Activated T-cell treated with anti-CD3 and anti-CD28 coated beads, Interleukin-2, amount 50 U/mL, for 72 hours (primary cell): ENCODE data around the gene GRAMD1A. TPM values are rescaled to one million over a fixed set of nuclear protein-coding genes. Genes with fewer than 3 reads are reported as not detected.
"Not testable (repeated sequence)": the region's sequence is repeated elsewhere in the genome, so short reads cannot be mapped to it uniquely, and the experiment has no call there.

Experiments used
- ATAC-seq, 2 donors: fragments of 150-1000 bp; cut with Tn5 transposase; replicated peaks in 1 of 2; 2 replicates each; pipeline ENCODE4 v1.10.0; 2021; ENCODE audit warnings: moderate library complexity in 2 of 2, mild to moderate bottlenecking in 1 of 2
- DNase-seq, 2 donors: peaks; one replicate each; pipeline ENCODE4 v3.0.0; 2021 to 2022; ENCODE audit warnings: mixed read lengths in 1 of 2
- H3K27ac Mint-ChIP-seq: one replicate; pipeline ENCODE4 v1.8.0; 2022; ENCODE audit warnings: mild to moderate bottlenecking, moderate library complexity, mixed read lengths
- H3K27me3 Mint-ChIP-seq: one replicate; pipeline ENCODE4 v1.8.0; 2022; ENCODE audit warnings: low read depth, mixed read lengths
- H3K36me3 Mint-ChIP-seq, 2 donors: one replicate each; pipeline ENCODE4 v1.8.0; 2022; ENCODE audit warnings: mixed read lengths in 2 of 2, mild to moderate bottlenecking in 1 of 2; ENCODE audit not compliant: insufficient read depth in 2 of 2
- H3K4me1 Mint-ChIP-seq: one replicate; pipeline ENCODE4 v1.8.0; 2022; ENCODE audit warnings: low read depth, mixed read lengths
- H3K4me3 Mint-ChIP-seq, 2 donors: one replicate each; pipeline ENCODE4 v1.8.0; 2022; ENCODE audit warnings: mild to moderate bottlenecking in 2 of 2, mixed read lengths in 2 of 2, moderate library complexity in 2 of 2
- H3K9me3 Mint-ChIP-seq, 2 donors: one replicate each; pipeline ENCODE4 v1.8.0; 2022; ENCODE audit warnings: mixed read lengths in 2 of 2
- total RNA-seq, 2 donors: library from RNA; stranded (reverse); gene quantifications; one replicate each; pipeline ENCODE4 v1.2.3, GENCODE V29; 2022

GRAMD1A gene
- total RNA-seq, 2 donors from 2014 or later: 233 to 236 TPM

DNA sequence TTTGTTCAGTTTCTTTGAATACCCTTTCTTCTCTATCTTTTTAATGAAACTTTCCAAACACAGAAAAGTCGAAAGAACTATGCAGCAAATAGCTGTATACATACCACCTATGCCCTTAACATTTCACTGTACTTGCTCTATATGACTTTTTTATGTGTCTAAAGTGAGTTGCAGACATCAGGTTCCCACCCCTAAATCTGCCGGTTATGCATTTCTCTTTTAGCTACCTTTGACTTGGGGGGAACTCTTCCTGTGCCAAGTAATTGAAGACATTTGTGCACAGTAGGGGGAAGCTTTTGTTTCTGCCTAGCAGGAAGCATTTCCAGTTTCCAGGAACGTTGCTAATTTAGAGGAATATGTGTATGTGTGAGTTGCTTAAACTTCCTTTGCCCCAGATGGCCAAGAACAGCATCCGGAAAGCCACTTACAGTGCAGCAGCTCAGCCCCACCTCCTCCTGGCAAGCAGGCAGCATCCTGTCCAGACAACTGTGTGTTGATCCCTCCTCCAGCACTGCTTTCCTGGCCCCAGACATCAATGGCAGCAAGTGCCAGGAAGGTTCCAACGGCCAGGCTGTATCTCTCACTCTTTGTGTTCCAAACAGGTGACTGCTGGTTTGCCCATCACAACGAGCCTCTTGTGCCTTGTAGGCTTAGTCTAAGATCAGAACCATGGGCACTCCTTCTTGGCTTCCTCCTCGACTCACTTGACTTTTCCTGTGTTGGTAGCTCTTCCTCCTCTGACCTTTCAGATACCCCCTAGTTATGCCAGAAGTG lies 14.7 kb upstream of the GRAMD1A start:
- H3K4me3 Mint-ChIP-seq: peak overlapping the region; percentile 56 to 78
- H3K9me3 Mint-ChIP-seq: peaks cover 2% of the 10 kb centered on the region in 2 donors
- peaks cover 3 to 11% of the 10 kb centered on the region in 2 donors for H3K36me3 Mint-ChIP-seq
- ATAC-seq: peak; percentile 23 to 45
- H3K27ac Mint-ChIP-seq: peak overlapping the region; percentile 59
- peaks cover 53% of the 10 kb centered on the region for H3K4me1 Mint-ChIP-seq
- no peaks in the 10 kb centered on the region for H3K27me3 Mint-ChIP-seq
- DNase-seq: no peak

DNA sequence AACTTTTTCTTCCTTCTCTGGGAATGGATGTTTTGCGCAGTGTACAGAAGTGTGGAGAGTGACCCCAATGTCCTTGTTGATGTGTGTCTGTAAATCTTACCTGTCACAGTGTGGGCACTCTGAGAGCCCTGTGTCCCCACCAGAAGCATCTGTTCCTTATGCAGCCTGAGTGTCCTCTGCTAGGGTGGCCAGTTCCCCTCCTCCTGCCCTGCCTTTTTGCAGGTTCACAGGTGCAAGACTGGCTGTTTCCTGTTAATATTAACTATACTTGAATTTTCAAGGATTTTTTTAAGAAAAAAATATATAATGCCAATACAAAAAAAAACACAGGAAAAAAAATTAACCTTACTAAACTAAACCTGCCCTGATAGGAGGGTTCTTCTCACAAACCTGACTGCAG lies 12.0 kb upstream of the GRAMD1A start:
- peaks cover 2 to 3% of the 10 kb centered on the region in 2 donors for H3K9me3 Mint-ChIP-seq
- H3K36me3 Mint-ChIP-seq: peaks cover 3 to 20% of the 10 kb centered on the region in 2 donors
- peak overlapping the region; percentile 97 for H3K27ac Mint-ChIP-seq
- DNase-seq (no peak), ATAC-seq (no peak)
- H3K27me3 Mint-ChIP-seq: no peaks in the 10 kb centered on the region
- H3K4me1 Mint-ChIP-seq: peaks cover 75% of the 10 kb centered on the region
- peak overlapping the region; percentile 40 to 79 for H3K4me3 Mint-ChIP-seq

DNA sequence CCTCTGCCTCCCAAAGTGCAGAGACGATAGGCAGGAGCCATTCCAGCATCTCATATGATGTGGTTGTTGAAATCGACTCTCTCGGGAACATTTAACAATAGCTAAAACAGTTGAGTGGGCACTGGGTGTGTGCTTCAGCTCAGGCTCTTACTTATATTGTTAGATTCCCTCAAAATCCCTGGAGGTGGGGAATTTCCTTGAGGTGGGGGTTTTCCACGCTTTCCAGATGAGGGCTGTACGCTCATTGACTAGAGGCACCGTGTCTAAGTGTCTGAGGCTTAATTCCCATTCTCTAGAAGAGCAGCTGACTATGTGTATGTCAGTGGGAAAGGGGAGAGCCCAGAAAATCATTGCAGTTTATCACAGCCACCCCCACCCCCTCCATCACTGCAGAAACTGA lies 10.8 kb upstream of the GRAMD1A start:
- H3K4me3 Mint-ChIP-seq: peak overlapping the region; percentile 40 to 79
- peak overlapping the region; percentile 97 for H3K27ac Mint-ChIP-seq
- ATAC-seq (peak in 1 of 2 donors; percentile 6), DNase-seq (no peak)
- H3K9me3 Mint-ChIP-seq: peaks cover 1 to 2% of the 10 kb centered on the region in 2 donors
- peaks cover 3 to 17% of the 10 kb centered on the region in 2 donors for H3K36me3 Mint-ChIP-seq
- peaks cover 75% of the 10 kb centered on the region for H3K4me1 Mint-ChIP-seq
- no peaks in the 10 kb centered on the region for H3K27me3 Mint-ChIP-seq

DNA sequence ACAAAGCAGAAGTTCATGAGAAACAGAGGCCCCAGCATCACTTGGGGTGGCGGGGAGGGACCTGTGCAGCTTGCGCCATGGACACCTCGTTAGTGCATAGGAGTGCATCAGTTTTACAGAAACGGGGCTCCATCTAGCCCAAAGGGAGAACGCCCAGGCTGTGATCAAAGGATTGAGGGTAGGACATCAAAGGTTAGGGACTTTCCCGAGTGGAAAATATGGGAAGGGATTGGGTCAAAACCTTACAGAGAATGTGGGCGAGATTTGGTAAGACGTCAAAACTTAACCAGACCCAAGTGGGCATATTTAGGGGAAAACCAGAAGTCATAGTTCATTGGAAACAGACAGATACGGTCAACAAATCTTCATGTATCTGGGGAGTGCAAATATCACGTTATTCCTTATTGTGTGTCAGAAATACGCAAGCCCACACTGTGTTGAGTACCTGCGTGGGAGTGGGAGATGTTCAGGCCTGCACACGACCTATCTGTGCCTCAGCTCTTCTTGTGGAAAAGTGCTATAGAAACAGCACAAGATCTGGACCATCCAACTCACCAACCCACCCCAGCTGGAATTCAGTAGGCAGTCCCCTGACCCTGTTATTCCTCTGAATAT lies 9.4 kb upstream of the GRAMD1A start:
- Mint-ChIP-seq H3K27me3 (no peaks in the 10 kb centered on the region), H3K9me3 (peaks cover 0 to 1% of the 10 kb centered on the region in 2 donors), H3K4me3 (peak overlapping the region; percentile 59 to 65), H3K4me1 (peaks cover 69% of the 10 kb centered on the region), H3K36me3 (peaks cover 0 to 10% of the 10 kb centered on the region in 2 donors), H3K27ac (peak overlapping the region; percentile 79)
- DNase-seq: peak; percentile 67 to 81
- ATAC-seq: peak; percentile 84 to 92

DNA sequence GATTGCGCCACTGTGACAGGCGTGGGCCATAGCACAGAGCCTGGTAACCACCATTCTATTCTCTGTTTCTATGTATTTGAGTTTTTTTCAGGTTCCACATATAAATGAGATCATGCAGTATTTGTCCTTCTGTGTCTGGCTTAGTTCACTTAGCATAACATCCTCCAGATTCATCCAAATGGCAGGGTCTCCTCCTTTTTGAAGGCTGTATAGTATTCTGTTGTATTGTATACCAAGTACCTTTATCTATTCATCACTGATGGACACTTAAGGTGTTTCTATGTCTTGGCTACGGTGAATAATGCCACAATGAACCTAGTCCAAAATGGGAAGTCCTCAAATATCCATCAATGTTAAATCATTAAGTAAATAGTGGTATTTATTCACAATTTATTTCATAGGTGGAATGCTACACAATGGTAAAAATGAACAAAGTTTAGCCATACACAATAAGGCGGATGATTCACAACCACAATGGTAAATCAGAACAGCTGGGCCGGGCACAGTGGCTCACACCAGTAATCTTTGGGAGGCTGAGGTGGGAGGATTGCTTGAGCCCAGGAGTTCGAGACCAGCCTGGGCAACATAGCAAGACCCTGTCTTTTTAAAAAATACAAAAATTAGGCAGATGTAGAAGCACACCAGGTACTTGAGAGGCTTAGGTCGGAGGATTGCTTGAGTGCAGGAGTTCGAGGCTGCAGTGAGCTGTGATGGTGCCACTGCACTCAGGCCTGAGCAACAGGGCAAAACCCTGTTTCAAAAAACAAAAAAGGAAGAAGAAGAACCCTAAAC lies 8.4 kb upstream of the GRAMD1A start:
- Mint-ChIP-seq H3K9me3 (peaks cover 0 to 1% of the 10 kb centered on the region in 2 donors), H3K4me3 (peak overlapping the region; percentile 8 to 67), H3K36me3 (peaks cover 0 to 12% of the 10 kb centered on the region in 2 donors), H3K27me3 (no peaks in the 10 kb centered on the region), H3K27ac (peak overlapping the region; percentile 75), H3K4me1 (peaks cover 70% of the 10 kb centered on the region)
- ATAC-seq: no peak
- DNase-seq: no peak

DNA sequence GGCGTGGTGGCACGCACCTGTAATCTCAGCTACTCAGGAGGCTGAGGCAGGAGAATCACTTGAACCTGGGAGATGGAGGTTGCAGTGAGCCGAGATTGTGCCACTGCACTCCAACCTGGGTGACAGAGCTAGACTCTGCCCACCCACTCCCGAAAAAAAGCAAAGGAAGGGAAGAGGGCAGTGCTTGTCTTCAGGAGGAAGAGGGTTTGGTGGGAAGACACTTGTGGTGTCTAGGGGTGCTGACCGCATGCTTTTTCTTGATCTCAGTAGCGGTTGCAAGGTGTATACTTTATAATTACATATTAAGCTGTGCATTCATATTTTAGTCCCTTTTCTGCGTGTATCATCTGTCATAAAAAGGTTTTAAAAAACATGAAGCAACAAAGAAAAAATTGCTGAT lies 7.5 kb upstream of the GRAMD1A start:
- peaks cover 73% of the 10 kb centered on the region for H3K4me1 Mint-ChIP-seq
- H3K9me3 Mint-ChIP-seq, ATAC-seq, H3K36me3 Mint-ChIP-seq, H3K27me3 Mint-ChIP-seq, DNase-seq: not testable (repeated sequence)
- peak overlapping the region; percentile 54 for H3K27ac Mint-ChIP-seq
- peak overlapping the region; percentile 41 to 67 for H3K4me3 Mint-ChIP-seq

DNA sequence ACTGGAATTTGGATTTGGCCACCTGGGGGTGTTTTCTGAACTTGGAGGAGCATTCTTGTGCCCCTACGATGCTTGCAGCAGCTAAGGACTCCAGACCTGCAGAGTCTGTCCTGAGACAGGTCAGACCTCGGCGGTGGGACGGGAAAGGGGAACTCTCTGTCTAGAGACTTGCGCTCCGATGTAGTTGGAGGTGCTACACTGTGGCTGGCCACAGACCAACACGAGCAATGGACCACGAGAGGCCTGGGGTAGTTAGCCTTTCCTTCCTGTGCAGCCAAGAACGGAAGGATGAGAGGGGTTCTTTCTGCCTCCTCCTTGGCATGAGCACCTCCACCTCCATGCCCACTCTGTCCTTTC lies 5.9 kb upstream of the GRAMD1A start:
- ATAC-seq (no peak), DNase-seq (no peak)
- no peak overlapping the region for H3K4me3 Mint-ChIP-seq
- peaks cover 3 to 13% of the 10 kb centered on the region in 2 donors for H3K36me3 Mint-ChIP-seq
- no peaks in the 10 kb centered on the region for H3K27me3 Mint-ChIP-seq
- H3K27ac Mint-ChIP-seq: no peak overlapping the region
- H3K4me1 Mint-ChIP-seq: peaks cover 73% of the 10 kb centered on the region
- H3K9me3 Mint-ChIP-seq: peaks cover 0 to 1% of the 10 kb centered on the region in 2 donors

DNA sequence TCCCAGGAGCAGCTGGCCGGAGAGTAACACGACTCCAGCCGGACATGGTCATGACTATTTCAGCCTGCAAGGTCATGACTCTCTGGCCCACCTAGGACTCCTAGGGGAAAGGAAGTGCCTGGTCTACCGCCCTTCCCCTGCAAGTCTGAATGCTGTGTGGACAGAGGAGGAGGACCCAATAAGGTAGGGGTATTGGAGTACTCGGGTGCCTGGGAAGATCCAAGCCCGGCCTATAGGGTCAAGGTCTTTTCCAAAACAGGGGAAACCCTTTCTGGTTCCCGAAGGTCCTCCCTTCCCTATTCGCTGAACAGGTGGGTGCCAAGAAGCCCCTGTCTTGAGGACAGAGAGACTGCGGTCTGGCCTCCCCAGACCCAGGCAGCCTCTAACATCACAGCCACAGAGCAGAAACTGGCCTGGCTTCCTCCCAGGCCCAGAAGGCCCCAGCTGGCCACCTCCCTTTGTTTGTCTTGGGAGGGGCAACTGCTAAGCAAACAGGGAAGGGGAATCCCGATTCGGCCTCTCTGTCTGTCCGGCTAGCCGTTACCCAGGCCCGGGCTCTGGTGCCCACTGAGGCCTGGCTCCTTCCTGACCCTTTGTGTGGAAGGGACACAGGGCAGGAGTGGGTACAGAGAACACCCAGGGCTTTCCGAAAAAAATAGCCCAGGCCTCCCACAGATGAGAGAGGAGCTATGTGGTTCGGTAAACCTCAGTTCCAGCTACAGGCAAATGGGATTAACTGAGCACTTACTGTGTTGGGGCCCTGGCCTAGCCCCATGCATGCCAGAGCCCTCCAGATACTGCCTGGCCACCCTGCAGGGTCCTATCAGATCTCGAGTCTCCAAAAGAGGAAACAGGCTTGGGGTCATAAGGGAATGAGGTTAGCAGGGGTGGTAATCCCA lies 5.2 kb upstream of the GRAMD1A start:
- Mint-ChIP-seq H3K27me3 (no peaks in the 10 kb centered on the region), H3K27ac (no peak overlapping the region), H3K36me3 (peaks cover 3 to 13% of the 10 kb centered on the region in 2 donors), H3K4me1 (peaks cover 69% of the 10 kb centered on the region), H3K9me3 (peaks cover 0 to 1% of the 10 kb centered on the region in 2 donors), H3K4me3 (no peak overlapping the region)
- no peak for ATAC-seq
- DNase-seq: no peak

DNA sequence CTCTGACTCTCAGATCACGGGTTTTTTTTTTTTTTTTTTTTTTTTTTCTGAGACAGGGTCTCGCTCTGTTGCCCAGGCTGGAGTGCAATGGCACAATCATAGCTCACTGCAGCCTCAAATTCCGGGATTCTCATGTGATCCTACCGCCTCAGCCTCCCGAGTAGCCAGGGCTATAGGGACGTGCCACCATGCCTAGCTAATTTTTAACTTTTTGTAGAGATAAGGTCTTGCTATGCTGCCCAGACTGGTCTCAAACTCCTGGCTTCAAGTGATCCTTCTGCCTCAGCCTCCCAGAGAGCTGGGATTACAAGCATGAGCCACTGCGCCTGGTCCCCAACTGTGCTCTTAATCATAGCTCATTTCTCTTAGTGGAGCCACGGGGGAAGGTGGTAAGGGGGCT lies 4.6 kb upstream of the GRAMD1A start:
- Mint-ChIP-seq H3K4me3 (no peak overlapping the region), H3K27ac (no peak overlapping the region), H3K4me1 (peaks cover 62% of the 10 kb centered on the region), H3K9me3 (peaks cover 0 to 1% of the 10 kb centered on the region in 2 donors), H3K27me3 (no peaks in the 10 kb centered on the region), H3K36me3 (peaks cover 3 to 14% of the 10 kb centered on the region in 2 donors)
- DNase-seq (no peak), ATAC-seq (no peak)

DNA sequence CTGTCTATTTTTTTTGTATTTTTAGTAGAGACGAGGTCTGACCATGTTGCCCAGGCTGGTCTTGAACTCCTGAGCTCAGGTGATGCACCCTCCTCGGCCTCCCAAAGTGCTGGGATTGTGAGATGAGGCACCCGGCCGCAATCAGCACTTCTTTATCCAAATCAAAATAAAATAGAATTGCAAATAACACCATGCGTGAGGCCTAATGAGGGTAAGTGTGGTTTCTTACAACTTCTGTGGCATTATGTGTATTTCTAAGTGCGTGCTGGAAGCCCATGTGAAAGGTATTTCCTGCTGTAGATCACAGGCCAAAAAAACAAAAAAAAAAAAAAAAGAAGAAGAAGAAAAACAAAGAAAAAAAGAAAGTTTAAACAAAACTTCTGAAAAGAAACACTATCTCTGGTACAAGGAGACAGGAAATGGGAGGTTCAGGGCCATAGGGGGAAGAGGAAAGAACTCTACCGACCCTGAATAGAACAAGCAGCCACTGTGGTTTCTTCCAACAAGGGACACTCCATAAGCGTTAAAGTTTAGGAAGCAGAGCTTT lies 3.0 kb upstream of the GRAMD1A start:
- no peaks in the 10 kb centered on the region for H3K27me3 Mint-ChIP-seq
- H3K36me3 Mint-ChIP-seq: peaks cover 13 to 20% of the 10 kb centered on the region in 2 donors
- H3K4me3 Mint-ChIP-seq: peak overlapping the region; percentile 87 to 98
- peaks cover 54% of the 10 kb centered on the region for H3K4me1 Mint-ChIP-seq
- ATAC-seq (no peak), DNase-seq (no peak)
- no peaks in the 10 kb centered on the region for H3K9me3 Mint-ChIP-seq
- H3K27ac Mint-ChIP-seq: peak overlapping the region; percentile 100

DNA sequence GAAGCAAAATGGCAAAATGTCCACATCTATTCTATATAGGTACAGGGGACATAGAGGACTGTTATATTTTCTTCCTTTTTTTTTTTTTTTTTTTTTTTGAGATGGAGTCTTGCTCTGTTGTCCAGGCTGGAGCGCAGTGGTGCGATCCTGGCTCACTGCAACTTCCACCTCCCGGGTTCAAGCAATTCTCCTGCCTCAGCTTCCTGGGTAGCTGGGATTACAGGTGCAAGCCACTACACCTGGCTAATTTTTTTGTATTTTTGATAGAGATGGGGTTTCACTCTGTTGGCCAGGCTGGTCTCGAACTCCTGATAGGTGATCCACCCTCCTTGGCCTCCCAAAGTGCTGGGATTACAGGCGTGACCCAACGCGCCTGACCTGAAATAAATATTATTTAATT lies 1.9 kb upstream of the GRAMD1A start:
- not testable (repeated sequence) for H3K27me3 Mint-ChIP-seq, ATAC-seq, H3K9me3 Mint-ChIP-seq, DNase-seq
- peak overlapping the region; percentile 100 for H3K27ac Mint-ChIP-seq
- peak overlapping the region; percentile 87 to 98 for H3K4me3 Mint-ChIP-seq
- peaks cover 60% of the 10 kb centered on the region for H3K4me1 Mint-ChIP-seq
- peaks cover 19 to 27% of the 10 kb centered on the region in 2 donors for H3K36me3 Mint-ChIP-seq
